Calu3 (cell line): ENCODE measurements around the gene FAM78B. TPM values are rescaled to one million over a fixed set of nuclear protein-coding genes. Genes with fewer than 3 reads are reported as not detected.

Source experiments
- BruUV-seq: library from RNA; stranded (reverse); fragments of 400-500 nt; replicated peaks from 2 replicates; lab custom pipeline; 2021; lab: Mats Ljungman, UMichigan
- CTCF ChIA-PET: fragments of 300-600 bp; sonication (Branson Sonifier 250); formaldehyde crosslinking; loops from one replicate; lab custom pipeline; 2022; ENCODE audit warnings: antibody characterized with exemption; lab: Charles Lee
- DNase-seq: peaks from one replicate; pipeline ENCODE4 v3.0.0; 2022
- H3K27ac Mint-ChIP-seq: one replicate; pipeline ENCODE4 v1.8.0; 2022; ENCODE audit warnings: mixed read lengths; ENCODE audit not compliant: unreplicated experiment
- H3K27me3 Mint-ChIP-seq: one replicate; pipeline ENCODE4 v1.8.0; 2022; ENCODE audit warnings: mixed read lengths; ENCODE audit not compliant: unreplicated experiment
- H3K36me3 Mint-ChIP-seq: one replicate; pipeline ENCODE4 v1.8.0; 2022; ENCODE audit warnings: mild to moderate bottlenecking, moderate library complexity, mixed read lengths; ENCODE audit not compliant: insufficient read depth, unreplicated experiment
- H3K4me1 Mint-ChIP-seq: one replicate; pipeline ENCODE4 v1.8.0; 2022; ENCODE audit warnings: mild to moderate bottlenecking, low read depth, mixed read lengths; ENCODE audit not compliant: unreplicated experiment
- H3K4me3 Mint-ChIP-seq: one replicate; pipeline ENCODE4 v1.8.0; 2022; ENCODE audit warnings: mild to moderate bottlenecking, low read depth, moderate library complexity, mixed read lengths; ENCODE audit not compliant: unreplicated experiment
- H3K9me3 Mint-ChIP-seq: one replicate; pipeline ENCODE4 v1.8.0; 2022; ENCODE audit warnings: low read depth, mixed read lengths; ENCODE audit not compliant: unreplicated experiment
- intact Hi-C: fragments of 100-400 bp; cut with micrococcal nuclease; formaldehyde crosslinking; loops from one replicate; pipeline ENCODE4 v1.10.0; 2022; ENCODE audit not compliant: unreplicated experiment
- total RNA-seq: library from RNA; stranded (reverse); gene quantifications from 2 replicates; pipeline ENCODE4 v1.2.3, GENCODE V29; 2022
- TF ChIP-seq, protein P1 (sequence below): fragments of 200-600 bp; IDR thresholded peaks from one replicate; pipeline ENCODE4 v1.8.0; 2022; ENCODE audit warnings: antibody characterized with exemption; ENCODE audit not compliant: unreplicated experiment

The FAM78B gene
- total RNA-seq, 1 experiment from 2014 or later: 4.9 TPM

DNA sequence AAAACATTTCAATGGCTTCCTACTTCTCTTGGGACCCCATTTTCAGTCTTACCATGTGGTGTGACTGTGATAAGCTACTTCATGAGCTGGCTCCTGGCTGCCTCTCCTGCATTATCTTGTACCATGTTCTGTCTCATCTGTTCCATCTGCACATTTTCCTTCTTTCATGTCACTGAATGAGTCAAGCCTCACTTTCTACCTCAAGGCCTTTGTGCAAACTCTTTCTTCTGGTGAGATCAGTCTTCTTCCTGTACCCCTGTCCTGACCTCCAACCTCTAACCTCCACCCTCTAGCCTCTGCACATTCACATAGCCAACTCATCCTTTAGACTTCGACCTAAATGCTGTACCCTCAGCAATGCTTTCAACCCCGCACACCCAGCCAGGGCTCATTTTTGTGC, 9.6 kb upstream of the FAM78B start:
- no peaks in the 10 kb centered on the region for H3K9me3 Mint-ChIP-seq
- no peaks in the 10 kb centered on the region for H3K4me1 Mint-ChIP-seq
- H3K27me3 Mint-ChIP-seq: no peaks in the 10 kb centered on the region
- H3K27ac Mint-ChIP-seq: no peak overlapping the region
- BruUV-seq: no TSS peak
- no peaks in the 10 kb centered on the region for H3K36me3 Mint-ChIP-seq
- CTCF ChIA-PET: no interaction called here
- TF ChIP-seq, protein P1, sequence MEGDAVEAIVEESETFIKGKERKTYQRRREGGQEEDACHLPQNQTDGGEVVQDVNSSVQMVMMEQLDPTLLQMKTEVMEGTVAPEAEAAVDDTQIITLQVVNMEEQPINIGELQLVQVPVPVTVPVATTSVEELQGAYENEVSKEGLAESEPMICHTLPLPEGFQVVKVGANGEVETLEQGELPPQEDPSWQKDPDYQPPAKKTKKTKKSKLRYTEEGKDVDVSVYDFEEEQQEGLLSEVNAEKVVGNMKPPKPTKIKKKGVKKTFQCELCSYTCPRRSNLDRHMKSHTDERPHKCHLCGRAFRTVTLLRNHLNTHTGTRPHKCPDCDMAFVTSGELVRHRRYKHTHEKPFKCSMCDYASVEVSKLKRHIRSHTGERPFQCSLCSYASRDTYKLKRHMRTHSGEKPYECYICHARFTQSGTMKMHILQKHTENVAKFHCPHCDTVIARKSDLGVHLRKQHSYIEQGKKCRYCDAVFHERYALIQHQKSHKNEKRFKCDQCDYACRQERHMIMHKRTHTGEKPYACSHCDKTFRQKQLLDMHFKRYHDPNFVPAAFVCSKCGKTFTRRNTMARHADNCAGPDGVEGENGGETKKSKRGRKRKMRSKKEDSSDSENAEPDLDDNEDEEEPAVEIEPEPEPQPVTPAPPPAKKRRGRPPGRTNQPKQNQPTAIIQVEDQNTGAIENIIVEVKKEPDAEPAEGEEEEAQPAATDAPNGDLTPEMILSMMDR: no peak
- DNase-seq: no peak
- intact Hi-C loops: no loop called here
- no peak overlapping the region for H3K4me3 Mint-ChIP-seq

DNA sequence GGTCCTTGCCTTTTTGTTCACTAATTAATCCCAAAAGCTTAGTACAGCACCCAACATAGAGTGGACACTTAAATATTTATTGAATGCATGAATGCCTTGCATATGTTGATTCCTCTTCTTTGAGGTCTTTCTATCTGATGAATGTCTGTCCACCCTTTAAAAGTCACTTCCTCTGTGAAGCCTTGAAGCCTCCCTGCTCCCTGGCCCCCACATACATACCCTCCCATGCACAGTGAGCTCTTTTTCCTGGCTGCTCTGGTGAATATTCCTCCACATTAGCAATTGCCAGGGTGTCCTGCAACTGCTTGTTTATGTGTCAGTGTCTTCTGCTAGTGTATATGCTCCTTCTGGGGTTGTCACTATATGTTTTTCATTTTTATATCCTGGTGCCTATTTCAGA, 8.2 kb upstream of the FAM78B start:
- CTCF ChIA-PET: no interaction called here
- no peak overlapping the region for H3K4me3 Mint-ChIP-seq
- H3K27ac Mint-ChIP-seq: no peak overlapping the region
- no peak for DNase-seq
- intact Hi-C loops: no loop called here
- BruUV-seq: no TSS peak
- H3K9me3 Mint-ChIP-seq: no peaks in the 10 kb centered on the region
- H3K36me3 Mint-ChIP-seq: peaks cover 5% of the 10 kb centered on the region
- TF ChIP-seq, protein P1: no peak
- no peaks in the 10 kb centered on the region for H3K4me1 Mint-ChIP-seq
- no peaks in the 10 kb centered on the region for H3K27me3 Mint-ChIP-seq

- peaks cover 5% of the 10 kb centered on the region for H3K36me3 Mint-ChIP-seq
- no peak overlapping the region for H3K27ac Mint-ChIP-seq
- BruUV-seq: no TSS peak
Measured at GRCh38 chr1:166174108-166174507, 7.3 kb upstream of the FAM78B start.

GRCh38 chr1:166172106-166172505, 5.3 kb upstream of the FAM78B start:
- no peak overlapping the region for H3K4me3 Mint-ChIP-seq

More at GRCh38 chr1:166174108-166174507, 7.3 kb upstream of the FAM78B start:
- CTCF ChIA-PET: interaction anchor here (1.2 kb wide), 1 partner anchor 9 kb away, joined by 3 read pairs; no protein-coding TSS in a partner anchor
- peak; percentile 53 for DNase-seq
- Mint-ChIP-seq H3K27me3 (no peaks in the 10 kb centered on the region), H3K4me3 (no peak overlapping the region), H3K9me3 (no peaks in the 10 kb centered on the region), H3K4me1 (no peaks in the 10 kb centered on the region)
- intact Hi-C loops: no loop called here
- TF ChIP-seq, protein P1: no peak

More at GRCh38 chr1:166172106-166172505, 5.3 kb upstream of the FAM78B start:
- BruUV-seq: no TSS peak
- peak; percentile 31 for DNase-seq
- Mint-ChIP-seq H3K9me3 (no peaks in the 10 kb centered on the region), H3K4me1 (no peaks in the 10 kb centered on the region), H3K27ac (no peak overlapping the region), H3K36me3 (peaks cover 12% of the 10 kb centered on the region), H3K27me3 (no peaks in the 10 kb centered on the region)
- CTCF ChIA-PET: no interaction called here
- intact Hi-C loops: no loop called here
- TF ChIP-seq, protein P1: no peak
